H1 (cell line): ENCODE measurements around the gene DIDO1. TPM values are rescaled to one million over a fixed set of nuclear protein-coding genes. Genes with fewer than 3 reads are reported as not detected.

ENCODE experiments used
- CHD2 ChIP-seq: IDR thresholded peaks from 2 replicates; pipeline ENCODE4 v1.6.1; 2012; ENCODE audit warnings: low read length, improper control_type of control experiment
- CHD7 ChIP-seq: fragments of 300-600 bp; sonication (generic); IDR thresholded peaks from 2 replicates; pipeline ENCODE4 v1.7.1; 2012; ENCODE audit warnings: low read length, moderate library complexity, mild to moderate bottlenecking, inconsistent platforms; ENCODE audit not compliant: insufficient replicate concordance
- KDM5A ChIP-seq: fragments of 200-600 bp; IDR thresholded peaks from 2 replicates; pipeline ENCODE4 v1.7.1; 2012; ENCODE audit warnings: mild to moderate bottlenecking, low read length, inconsistent platforms, mixed read lengths
- MAX ChIP-seq: IDR thresholded peaks from 2 replicates; pipeline ENCODE4 v1.6.1; 2012; ENCODE audit warnings: inconsistent platforms
- NANOG ChIP-seq: IDR thresholded peaks from 2 replicates; pipeline ENCODE4 v1.6.1; 2011; ENCODE audit warnings: low read length, low read depth, mild to moderate bottlenecking, inconsistent platforms; ENCODE audit not compliant: insufficient read depth, poor library complexity, severe bottlenecking
- POLR2A ChIP-seq, 2 experiments: IDR thresholded peaks; 1 replicate in 1 of 2; 2 replicates in 1 of 2; pipeline ENCODE4 v1.6.1; 2011; ENCODE audit warnings: low read depth in 2 of 2, low read length in 2 of 2, mild to moderate bottlenecking in 2 of 2; ENCODE audit errors: control extremely low read depth in 1 of 2
- RNF2 ChIP-seq: fragments of 200-900, 300-1000 bp; sonication (generic); IDR thresholded peaks from 2 replicates; pipeline ENCODE4 v1.7.1; 2016; ENCODE audit warnings: borderline replicate concordance, low read depth, mild to moderate bottlenecking, antibody characterized with exemption, low read length; ENCODE audit not compliant: poor library complexity, severe bottlenecking; ENCODE audit errors: missing control alignments
- SIN3A ChIP-seq, 2 experiments: IDR thresholded peaks in 1 of 2; conservative IDR thresholded peaks in 1 of 2; 2 replicates each; pipeline ENCODE4 v1.6.1; 2011 to 2012; ENCODE audit warnings: low read length in 2 of 2, improper control_type of control experiment in 1 of 2, low read depth in 1 of 2, mild to moderate bottlenecking in 1 of 2
- TCF12 ChIP-seq: IDR thresholded peaks from 2 replicates; pipeline ENCODE4 v1.6.1; 2011; ENCODE audit warnings: low read depth, mild to moderate bottlenecking, low read length
- polyA plus RNA-seq, 7 experiments: library from polyadenylated mRNA; depleted of rRNA in 3 of 7; stranded (reverse) in 5 of 7; unstranded in 2 of 7; fragments of >200 nt in 5 of 7; fragments of 200-250 nt in 2 of 7; gene quantifications; 1 replicate in 5 of 7; 2 replicates in 1 of 7; 4 replicates in 1 of 7; pipeline versions ENCODE4 v1.2.1 to v1.2.3, GENCODE V29; 2011 to 2013; ENCODE audit warnings: missing spikeins in 2 of 7, mixed read lengths in 2 of 7
- total RNA-seq: library from RNA; stranded (reverse); fragmentation: NEBNext Ultra II Directional; extraction: Animal tissue kit (Norgen Biotek cat#: 25700); gene quantifications from 2 replicates; pipeline ENCODE4 v1.2.1, GENCODE V29; 2021

DIDO1 gene
- total and polyA plus RNA-seq, 2 of the 8 experiments (the other 6 are each of a cell fraction or from before 2014, with no cell fraction given), result 53.6 to 82.8 TPM

- TF ChIP-seq SIN3A (conservative IDR thresholded peaks at IDR 0.05 in 1 of 2, IDR thresholded peaks at IDR 0.05 in 1 of 2; ENCODE audit: low read depth in 1 of 2, low read length in 2 of 2), result no peak
- TF ChIP-seq RNF2, result no peak
- no peak for TF ChIP-seq KDM5A
- no peak for TF ChIP-seq TCF12
- TF ChIP-seq CHD2, result no peak
- no peak for TF ChIP-seq POLR2A (IDR thresholded peaks at IDR 0.05; ENCODE audit: control extremely low read depth in 1 of 2, low read depth in 2 of 2, low read length in 2 of 2)
- peak; percentile 87 for TF ChIP-seq MAX
- TF ChIP-seq NANOG, result peak; percentile 1
- no peak for TF ChIP-seq CHD7
Measured at GRCh38 chr20:62861726-62862336, 64.5 kb downstream of the DIDO1 start, which contains the start of gene TCFL5 (continued).
